ENCODE data around the gene FAM174C. TPM values are rescaled to one million over a fixed set of nuclear protein-coding genes. Genes with fewer than 3 reads are reported as not detected.

FAM174C gene
- total RNA-seq, 2 experiments from 2014 or later, result 74.8 to 76.1 TPM

- no peaks in the 10 kb centered on the region for H3K9me3 Mint-ChIP-seq
- peaks cover 16% of the 10 kb centered on the region for H3K36me3 Mint-ChIP-seq
- intact Hi-C loops (cut with micrococcal nuclease), result no loop called here
- peaks cover 12% of the 10 kb centered on the region for H3K27me3 Mint-ChIP-seq
- H3K4me3 Mint-ChIP-seq, result no peak overlapping the region
- no peak overlapping the region for H3K27ac Mint-ChIP-seq
- peaks cover 25% of the 10 kb centered on the region for H3K4me1 Mint-ChIP-seq (ENCODE audit: low read depth)
- no peak for DNase-seq
- ChIA-PET POLR2A (interaction anchor here (2.9 kb wide), 1 partner anchor 12 kb away, joined by 10 read pairs; the partner anchor contains the start of gene CIRBP), CTCF (interaction anchor here (1.4 to 2.2 kb wide), 5 partner anchors 37 to 163 kb away, joined by 3 to 22 read pairs (median 5); no protein-coding TSS in a partner anchor)
Measured at GRCh38 chr19:1280636-1281568, 5.6 kb downstream of the FAM174C start.

- H3K27ac Mint-ChIP-seq, result no peak overlapping the region
- CTCF ChIA-PET, result no interaction called here
- no peak for DNase-seq
- POLR2A ChIA-PET, result no interaction called here
- intact Hi-C loops (cut with micrococcal nuclease), result no loop called here
- no peak overlapping the region for H3K4me3 Mint-ChIP-seq
- peaks cover 26% of the 10 kb centered on the region for H3K4me1 Mint-ChIP-seq (ENCODE audit: low read depth)
- peaks cover 13% of the 10 kb centered on the region for H3K36me3 Mint-ChIP-seq
- peaks cover 16% of the 10 kb centered on the region for H3K27me3 Mint-ChIP-seq
- H3K9me3 Mint-ChIP-seq, result no peaks in the 10 kb centered on the region
Measured at GRCh38 chr19:1281569-1282287, 6.4 kb downstream of the FAM174C start.

GRCh38 chr19:1282588-1283206, 7.4 kb downstream of the FAM174C start:
- DNase-seq, result no peak
- peaks cover 10% of the 10 kb centered on the region for H3K36me3 Mint-ChIP-seq
- H3K4me3 Mint-ChIP-seq, result no peak overlapping the region
- no peaks in the 10 kb centered on the region for H3K9me3 Mint-ChIP-seq
- CTCF ChIA-PET, result no interaction called here
- peaks cover 17% of the 10 kb centered on the region for H3K27me3 Mint-ChIP-seq
- POLR2A ChIA-PET, result no interaction called here
- H3K4me1 Mint-ChIP-seq (ENCODE audit: low read depth), result peaks cover 22% of the 10 kb centered on the region
- intact Hi-C loops (cut with micrococcal nuclease), result no loop called here
- H3K27ac Mint-ChIP-seq, result no peak overlapping the region

GRCh38 chr19:1283207-1283916, 8.0 kb downstream of the FAM174C start:
- H3K4me3 Mint-ChIP-seq, result no peak overlapping the region
- CTCF ChIA-PET, result interaction anchor here (1.0 kb wide), 1 partner anchor 17 kb away, joined by 3 read pairs; no protein-coding TSS in a partner anchor
- DNase-seq, result no peak
- POLR2A ChIA-PET, result no interaction called here
- no peak overlapping the region for H3K27ac Mint-ChIP-seq
- peaks cover 16% of the 10 kb centered on the region for H3K4me1 Mint-ChIP-seq (ENCODE audit: low read depth)
- peaks cover 21% of the 10 kb centered on the region for H3K27me3 Mint-ChIP-seq
- intact Hi-C loops (cut with micrococcal nuclease), result no loop called here
- peaks cover 6% of the 10 kb centered on the region for H3K36me3 Mint-ChIP-seq
- no peaks in the 10 kb centered on the region for H3K9me3 Mint-ChIP-seq

GRCh38 chr19:1283917-1284292, 8.6 kb downstream of the FAM174C start:
- H3K27ac Mint-ChIP-seq, result no peak overlapping the region
- ChIA-PET CTCF (interaction anchor here (1.0 kb wide), 1 partner anchor 17 kb away, joined by 3 read pairs; no protein-coding TSS in a partner anchor), POLR2A (interaction anchor here (1.0 to 1.4 kb wide), 2 partner anchors 9 to 15 kb away, joined by 3 to 4 read pairs; partner anchors contain the start of gene FAM174C)
- no peaks in the 10 kb centered on the region for H3K9me3 Mint-ChIP-seq
- DNase-seq, result no peak
- H3K36me3 Mint-ChIP-seq, result peaks cover 6% of the 10 kb centered on the region
- intact Hi-C loops (cut with micrococcal nuclease), result no loop called here
- H3K4me3 Mint-ChIP-seq, result no peak overlapping the region
- peaks cover 21% of the 10 kb centered on the region for H3K27me3 Mint-ChIP-seq
- peaks cover 16% of the 10 kb centered on the region for H3K4me1 Mint-ChIP-seq (ENCODE audit: low read depth)

- H3K27ac Mint-ChIP-seq, result no peak overlapping the region
- H3K36me3 Mint-ChIP-seq, result peaks cover 6% of the 10 kb centered on the region
- H3K4me3 Mint-ChIP-seq, result peak overlapping the region; percentile 3
- no peak for DNase-seq
- no peaks in the 10 kb centered on the region for H3K9me3 Mint-ChIP-seq
- ChIA-PET POLR2A (interaction anchor here (1.0 to 1.4 kb wide), 2 partner anchors 9 to 16 kb away, joined by 3 to 4 read pairs; partner anchors contain the start of gene FAM174C), CTCF (interaction anchor here (1.0 kb wide), 2 partner anchors 18 to 40 kb away, joined by 3 read pairs; no protein-coding TSS in a partner anchor)
- peaks cover 16% of the 10 kb centered on the region for H3K4me1 Mint-ChIP-seq (ENCODE audit: low read depth)
- intact Hi-C loops (cut with micrococcal nuclease), result no loop called here
- H3K27me3 Mint-ChIP-seq, result peaks cover 25% of the 10 kb centered on the region
Measured at GRCh38 chr19:1284293-1284978, 9.1 kb downstream of the FAM174C start.

GRCh38 chr19:1284979-1285736, 9.8 kb downstream of the FAM174C start:
- H3K36me3 Mint-ChIP-seq, result no peaks in the 10 kb centered on the region
- ChIA-PET POLR2A (interaction anchor here (1.0 to 1.4 kb wide), 2 partner anchors 10 to 16 kb away, joined by 3 to 4 read pairs; partner anchors contain the start of gene FAM174C), CTCF (interaction anchor here (1.0 kb wide), 1 partner anchor 41 kb away, joined by 3 read pairs; no protein-coding TSS in a partner anchor)
- no peak overlapping the region for H3K4me3 Mint-ChIP-seq
- no peaks in the 10 kb centered on the region for H3K9me3 Mint-ChIP-seq
- H3K27me3 Mint-ChIP-seq, result peaks cover 25% of the 10 kb centered on the region
- DNase-seq, result no peak
- H3K4me1 Mint-ChIP-seq (ENCODE audit: low read depth), result peaks cover 10% of the 10 kb centered on the region
- H3K27ac Mint-ChIP-seq, result no peak overlapping the region
- intact Hi-C loops (cut with micrococcal nuclease), result no loop called here

- no peaks in the 10 kb centered on the region for H3K36me3 Mint-ChIP-seq
- no peak within 1 kb of the TSS for H3K4me3 Mint-ChIP-seq
- no peak within 1 kb of the TSS for H3K27ac Mint-ChIP-seq
- no peaks in the 10 kb centered on the region for H3K9me3 Mint-ChIP-seq
- intact Hi-C loops (cut with micrococcal nuclease), result no loop called here
- ChIA-PET CTCF (no interaction called here), POLR2A (no interaction called here)
- no peak for DNase-seq
- H3K27me3 Mint-ChIP-seq, result peaks cover 25% of the 10 kb centered on the region
- H3K4me1 Mint-ChIP-seq (ENCODE audit: low read depth), result peaks cover 10% of the 10 kb centered on the region
Measured at GRCh38 chr19:1285737-1286360, 10.5 kb downstream of the FAM174C start, which contains the start of gene EFNA2. Gene EFNA2 (plus strand): TSS chr19:1285873. CDS start chr19:1286169, 296 bp downstream.

- intact Hi-C loops (cut with micrococcal nuclease), result no loop called here
- ChIA-PET POLR2A (no interaction called here), CTCF (no interaction called here)
- no peak overlapping the region for H3K27ac Mint-ChIP-seq
- no peaks in the 10 kb centered on the region for H3K9me3 Mint-ChIP-seq
- no peaks in the 10 kb centered on the region for H3K36me3 Mint-ChIP-seq
- H3K4me3 Mint-ChIP-seq, result no peak overlapping the region
- H3K27me3 Mint-ChIP-seq, result peaks cover 28% of the 10 kb centered on the region
- no peak for DNase-seq
- peaks cover 10% of the 10 kb centered on the region for H3K4me1 Mint-ChIP-seq (ENCODE audit: low read depth)
Measured at GRCh38 chr19:1286487-1287353, 11.4 kb downstream of the FAM174C start.
